Measurements from ENCODE around the gene SYNPO2. TPM values are rescaled to one million over a fixed set of nuclear protein-coding genes. Genes with fewer than 3 reads are reported as not detected.

The SYNPO2 gene
- total and polyA plus RNA-seq, 2 of the 13 experiments (the other 11 are each of a cell fraction or from before 2014, with no cell fraction given): not detected

DNA sequence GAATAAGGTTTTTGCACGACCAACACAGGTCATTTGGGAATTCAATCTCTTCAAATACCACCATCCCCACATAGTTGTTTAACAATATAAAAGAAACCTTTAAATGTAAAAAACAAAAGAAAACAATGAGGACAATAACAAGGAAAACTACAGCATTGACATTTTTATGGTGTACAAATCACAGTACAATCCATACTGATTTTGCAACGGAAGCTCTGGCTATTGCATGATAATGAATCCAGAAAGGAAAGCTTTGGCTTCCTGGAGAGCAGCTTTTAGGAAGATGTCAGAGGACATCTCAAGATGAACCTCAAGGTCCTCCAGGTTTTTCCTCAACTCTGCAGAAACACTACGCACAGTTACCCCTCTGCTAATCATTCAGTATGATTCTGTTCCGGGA lies 135.4 kb downstream of the SYNPO2 start:
- no peaks in the 10 kb centered on the region for H3K9me3 ChIP-seq (ENCODE audit: low read length)
- intact Hi-C loops (cut with micrococcal nuclease; ENCODE audit: unreplicated experiment) (no loop called here), in situ Hi-C loops (cut with HindIII; ENCODE audit: extremely low pct_ligation_motif_present, low pct_unique_long_range_greater_than_20kb) (no loop called here)
- no peak for ATAC-seq
- no peak overlapping the region for H3K27ac ChIP-seq (ENCODE audit: extremely low read length, insufficient read depth, low read length)
- TF ChIP-seq ZBTB43 (CRISPR knock-in tag; conservative IDR thresholded peaks at IDR 0.05) (no peak), HOMEZ (CRISPR knock-in tag; IDR thresholded peaks at IDR 0.05; ENCODE audit: low read depth) (no peak), JUNB (CRISPR knock-in tag; IDR thresholded peaks at IDR 0.05; ENCODE audit: borderline replicate concordance) (no peak), ZSCAN20 (CRISPR knock-in tag; IDR thresholded peaks at IDR 0.05; ENCODE audit: borderline replicate concordance) (no peak), FLYWCH1 (CRISPR knock-in tag; IDR thresholded peaks at IDR 0.05) (no peak), CC2D1A (CRISPR knock-in tag; IDR thresholded peaks at IDR 0.05) (no peak), MATR3 (CRISPR knock-in tag; IDR thresholded peaks at IDR 0.05) (no peak), ZNF329 (CRISPR knock-in tag; IDR thresholded peaks at IDR 0.05; ENCODE audit: low read depth) (no peak), PRPF4 (IDR thresholded peaks at IDR 0.05; ENCODE audit: low read depth, low read length, poor library complexity, severe bottlenecking) (no peak), CBFB (CRISPR knock-in tag; IDR thresholded peaks at IDR 0.05) (no peak), ATF1 (CRISPR knock-in tag; IDR thresholded peaks at IDR 0.05) (no peak), CBX1 (IDR thresholded peaks at IDR 0.05; ENCODE audit: low read depth) (no peak), ZNF496 (CRISPR knock-in tag; IDR thresholded peaks at IDR 0.05; ENCODE audit: insufficient replicate concordance) (no peak), MEF2D (CRISPR knock-in tag; IDR thresholded peaks at IDR 0.05) (no peak), ZNF335 (CRISPR knock-in tag; IDR thresholded peaks at IDR 0.05) (no peak), ZC3H4 (CRISPR knock-in tag; IDR thresholded peaks at IDR 0.05; ENCODE audit: borderline replicate concordance) (no peak)
- TF ChIP-seq, protein P1, sequence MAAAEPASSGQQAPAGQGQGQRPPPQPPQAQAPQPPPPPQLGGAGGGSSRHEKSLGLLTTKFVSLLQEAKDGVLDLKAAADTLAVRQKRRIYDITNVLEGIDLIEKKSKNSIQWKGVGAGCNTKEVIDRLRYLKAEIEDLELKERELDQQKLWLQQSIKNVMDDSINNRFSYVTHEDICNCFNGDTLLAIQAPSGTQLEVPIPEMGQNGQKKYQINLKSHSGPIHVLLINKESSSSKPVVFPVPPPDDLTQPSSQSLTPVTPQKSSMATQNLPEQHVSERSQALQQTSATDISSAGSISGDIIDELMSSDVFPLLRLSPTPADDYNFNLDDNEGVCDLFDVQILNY (CRISPR knock-in tag; conservative IDR thresholded peaks at IDR 0.05): no peak
- no peaks in the 10 kb centered on the region for H3K79me2 ChIP-seq (ENCODE audit: insufficient read depth, low read length)
- ChIA-PET CTCF (ENCODE audit: low intra/inter-chr PET ratio, low total read pairs) (no interaction called here), POLR2A (no interaction called here)
- WGBS (ENCODE audit: low lambda C conversion rate): 51% methylated on average over 4 of the region's 4 CpGs
- BruUV-seq (replicated peaks): no TSS peak
- H4K20me1 ChIP-seq (ENCODE audit: insufficient read depth, low read length): no peaks in the 10 kb centered on the region
- no peak overlapping the region for H3K4me2 ChIP-seq (ENCODE audit: low read depth, low read length)
- no peak for DNase-seq (ENCODE audit: low spot score)
- no peak overlapping the region for H3K9ac ChIP-seq (ENCODE audit: insufficient read depth, low read depth, low read length)
- H3K36me3 ChIP-seq (replicated peaks in 1 of 2; ENCODE audit: control insufficient read depth in 1 of 2, insufficient read depth in 2 of 2, low read length in 2 of 2): no peaks in the 10 kb centered on the region
- no peak overlapping the region for H3K4me3 ChIP-seq (replicated peaks in 1 of 3; ENCODE audit: insufficient read depth in 1 of 3, low read depth in 2 of 3, low read length in 3 of 3)
- no peaks in the 10 kb centered on the region for H3K4me1 ChIP-seq (ENCODE audit: insufficient read depth, low read length)
- no peak overlapping the region for H2AFZ ChIP-seq (ENCODE audit: low read length)
- no peak for FAIRE-seq
- H3K27me3 ChIP-seq (ENCODE audit: control insufficient read depth in 1 of 2, insufficient read depth in 2 of 2, low read length in 2 of 2): peaks cover 0 to 7% of the 10 kb centered on the region in 2 experiments; a peak in 1 of 5 replicates

All from HepG2 (cell line).